T follicular helper cell (primary cell): ENCODE results near the gene WASHC4.
"Not testable (repeated sequence)": the region's sequence is repeated elsewhere in the genome, so short reads cannot be mapped to it uniquely, and the experiment has no call there.

Source experiments
- DNase-seq: peaks from one replicate; pipeline ENCODE4 v3.0.0-alpha.2; 2020; ENCODE audit warnings: low read depth

The WASHC4 gene

DNA sequence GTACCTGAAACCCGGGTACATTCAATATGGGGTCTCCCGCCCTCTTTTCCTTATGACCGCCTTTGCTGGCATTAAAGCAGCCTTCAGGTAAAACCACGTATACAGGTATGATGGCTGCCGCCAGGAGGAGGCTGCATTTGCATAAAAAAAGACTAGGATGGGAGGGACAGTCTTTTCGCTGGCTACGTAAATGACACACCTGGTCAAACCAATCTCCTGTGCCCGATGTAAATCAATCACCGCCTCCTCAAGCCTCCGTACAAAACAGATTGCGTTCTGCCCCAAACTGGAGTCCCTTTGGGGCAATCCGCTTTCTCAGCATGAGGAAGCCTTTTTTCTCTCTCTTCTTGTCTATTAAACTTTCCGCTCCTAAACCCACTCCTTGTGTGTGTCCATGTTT is 15.2 kb upstream of the WASHC4 start:
- no peak for DNase-seq

DNA sequence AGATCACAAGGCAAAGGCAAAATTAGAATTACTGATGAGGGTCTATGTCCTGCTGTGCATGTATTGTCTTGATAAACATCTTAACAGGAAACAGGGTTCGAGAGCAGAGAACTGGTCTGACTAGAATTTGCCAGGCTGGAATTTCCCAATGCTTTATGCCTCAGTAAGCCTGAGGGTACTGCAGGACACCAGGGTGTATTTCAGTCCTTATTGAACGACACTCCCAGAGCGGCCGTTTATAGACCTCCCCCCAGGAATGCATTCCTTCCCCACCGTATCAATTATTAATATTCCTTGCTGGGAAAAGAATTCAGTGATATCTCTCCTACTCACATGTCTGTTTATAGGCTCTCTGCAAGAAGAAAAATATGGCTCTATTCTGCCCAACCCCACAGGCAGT is 12.2 kb upstream of the WASHC4 start:
- DNase-seq = not testable (repeated sequence)

DNA sequence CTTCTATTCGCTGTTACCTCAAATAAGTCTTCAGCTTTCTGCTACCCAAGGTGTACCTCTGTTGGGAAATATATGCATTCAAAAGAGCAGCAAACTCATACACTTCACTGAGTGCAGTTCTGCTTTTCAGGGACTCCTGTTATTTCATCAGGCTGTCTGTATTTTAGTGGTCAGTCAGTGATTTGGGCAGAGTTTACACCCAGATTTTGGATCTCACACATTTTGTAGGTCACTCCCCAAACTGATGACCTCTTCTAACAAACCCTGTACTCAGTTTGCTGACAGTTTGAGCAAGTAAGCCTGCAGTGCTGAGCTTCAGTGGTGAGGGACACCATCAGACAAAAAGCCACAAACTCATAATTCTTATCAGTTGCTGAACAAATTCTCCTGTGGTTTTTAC is 8.2 kb upstream of the WASHC4 start:
- no peak for DNase-seq

DNA sequence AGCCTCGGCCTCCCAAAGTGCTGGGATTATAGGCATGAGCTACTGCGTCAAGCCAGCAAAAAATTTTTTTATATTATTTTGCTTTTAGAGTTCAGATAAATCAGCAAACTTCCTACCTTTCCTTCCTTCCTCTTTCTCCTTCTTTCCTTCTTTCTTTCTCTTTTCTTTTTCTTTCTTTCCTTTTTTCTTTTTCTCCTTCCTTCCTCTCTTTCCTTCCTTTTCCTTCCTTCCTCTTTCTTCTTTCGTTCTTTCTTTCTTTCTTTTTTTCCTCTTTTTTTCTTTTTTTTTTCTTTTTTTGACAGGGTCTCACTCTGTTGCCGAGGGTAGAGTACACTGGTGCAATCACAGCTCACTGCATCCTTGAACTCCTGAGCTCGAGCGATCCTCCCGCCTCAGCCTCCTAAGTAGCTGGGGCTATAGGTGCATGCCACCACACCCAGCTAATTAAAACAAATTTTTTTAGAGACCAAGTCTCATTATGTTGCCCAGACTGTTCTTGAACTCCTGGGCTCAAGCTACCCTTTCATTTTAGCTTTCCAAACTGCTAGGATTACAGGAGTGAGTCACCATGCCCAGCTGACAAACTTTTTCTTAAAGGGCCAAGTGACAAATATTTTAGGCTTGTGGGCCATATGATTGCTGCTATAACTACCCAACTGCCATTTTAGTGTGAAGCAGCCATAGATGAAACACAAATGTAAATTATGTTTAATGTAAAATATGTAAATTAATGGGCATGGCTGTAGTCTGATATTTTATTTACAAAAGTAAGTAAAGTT is 7.1 kb upstream of the WASHC4 start:
- no peak for DNase-seq

DNA sequence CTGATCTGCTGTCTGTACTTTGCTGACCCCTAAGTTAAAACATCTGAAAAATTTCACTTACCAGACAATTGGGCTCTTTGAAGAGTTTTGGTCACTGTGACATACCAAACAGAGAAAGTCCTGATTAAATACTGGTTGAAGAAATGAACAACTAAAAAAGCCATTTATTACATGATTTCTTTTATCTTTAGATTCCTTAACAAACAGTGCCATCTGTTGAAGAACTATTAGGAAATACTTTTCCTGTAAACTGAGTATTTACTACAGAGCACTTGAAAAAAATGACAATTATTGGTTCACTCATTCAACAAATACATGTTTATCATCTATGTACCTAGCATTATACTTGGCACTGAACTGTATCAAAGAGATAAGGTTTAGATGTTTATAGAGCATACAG is 6.5 kb upstream of the WASHC4 start:
- no peak for DNase-seq

DNA sequence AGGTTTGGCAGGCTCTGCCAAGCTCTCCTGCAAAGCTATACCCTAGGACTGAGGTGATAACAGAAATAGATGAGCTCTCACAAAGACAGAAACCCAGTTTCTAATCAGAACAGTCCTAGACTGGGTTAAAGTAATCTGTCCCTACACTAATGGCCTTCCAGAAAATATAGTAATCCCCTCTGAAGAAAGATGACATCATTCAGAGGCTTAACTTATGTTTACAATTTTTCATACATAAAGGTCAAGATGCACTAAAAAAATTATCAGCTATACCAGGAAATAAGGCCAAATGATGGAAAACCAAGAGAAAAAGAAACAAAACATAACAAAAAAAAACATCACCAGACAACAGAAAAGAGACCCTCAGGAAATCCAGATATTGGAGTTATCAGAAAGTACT is 4.9 kb upstream of the WASHC4 start:
- no peak for DNase-seq

DNA sequence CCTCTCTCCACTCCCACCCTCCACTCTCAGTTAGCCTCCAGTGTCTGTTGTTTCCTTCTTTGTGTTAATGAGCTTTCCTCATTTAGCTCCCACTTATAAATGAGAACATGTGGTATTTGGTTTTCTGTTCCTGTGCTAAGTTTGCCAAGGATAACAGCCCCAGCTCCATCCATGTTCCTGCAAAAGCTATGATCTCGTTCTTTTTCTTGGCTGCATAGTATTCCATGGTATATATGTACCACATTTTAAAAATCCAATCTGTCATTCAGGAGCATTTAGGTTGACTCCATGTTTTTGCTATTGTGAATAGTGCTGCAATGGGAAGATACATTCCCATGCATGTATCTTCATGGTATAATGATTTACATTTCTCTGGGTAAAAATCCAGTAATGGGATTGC is 2.8 kb upstream of the WASHC4 start:
- no peak for DNase-seq

DNA sequence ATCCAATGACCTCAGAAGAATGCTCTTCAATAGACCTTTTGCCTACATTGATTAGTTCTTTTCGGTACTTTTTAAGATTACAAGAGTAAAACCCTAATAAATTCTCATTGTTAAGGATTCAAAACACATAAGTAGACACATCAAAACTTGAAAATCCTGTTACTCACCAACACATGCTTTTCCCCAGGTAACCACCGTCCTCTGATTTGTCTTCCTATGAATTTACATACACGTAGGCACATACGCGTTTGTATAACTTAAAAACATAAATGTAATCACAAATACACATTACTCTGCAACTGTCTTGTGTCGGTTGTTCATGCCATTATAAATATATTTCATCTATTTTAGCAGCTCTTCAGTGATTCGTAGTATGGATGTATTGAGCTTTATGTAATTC is 910 bp upstream of the WASHC4 start:
- no peak for DNase-seq

DNA sequence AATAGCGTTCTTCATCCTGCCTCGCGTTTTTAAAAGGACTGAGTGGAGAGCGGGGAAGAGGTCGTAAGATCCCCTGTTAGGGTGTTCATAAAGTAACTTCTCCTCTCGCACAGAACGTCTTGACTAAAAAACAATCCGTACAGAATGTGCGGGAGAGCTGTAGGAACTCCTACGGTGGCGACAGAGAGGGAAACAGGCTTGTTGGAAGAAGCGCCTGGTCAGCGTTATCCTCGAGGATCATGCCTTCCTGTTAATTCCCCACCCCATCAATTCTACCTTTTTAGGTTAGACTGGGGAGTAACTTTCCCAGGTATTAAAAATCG is 399 bp upstream of the WASHC4 start:
- DNase-seq = no peak

DNA sequence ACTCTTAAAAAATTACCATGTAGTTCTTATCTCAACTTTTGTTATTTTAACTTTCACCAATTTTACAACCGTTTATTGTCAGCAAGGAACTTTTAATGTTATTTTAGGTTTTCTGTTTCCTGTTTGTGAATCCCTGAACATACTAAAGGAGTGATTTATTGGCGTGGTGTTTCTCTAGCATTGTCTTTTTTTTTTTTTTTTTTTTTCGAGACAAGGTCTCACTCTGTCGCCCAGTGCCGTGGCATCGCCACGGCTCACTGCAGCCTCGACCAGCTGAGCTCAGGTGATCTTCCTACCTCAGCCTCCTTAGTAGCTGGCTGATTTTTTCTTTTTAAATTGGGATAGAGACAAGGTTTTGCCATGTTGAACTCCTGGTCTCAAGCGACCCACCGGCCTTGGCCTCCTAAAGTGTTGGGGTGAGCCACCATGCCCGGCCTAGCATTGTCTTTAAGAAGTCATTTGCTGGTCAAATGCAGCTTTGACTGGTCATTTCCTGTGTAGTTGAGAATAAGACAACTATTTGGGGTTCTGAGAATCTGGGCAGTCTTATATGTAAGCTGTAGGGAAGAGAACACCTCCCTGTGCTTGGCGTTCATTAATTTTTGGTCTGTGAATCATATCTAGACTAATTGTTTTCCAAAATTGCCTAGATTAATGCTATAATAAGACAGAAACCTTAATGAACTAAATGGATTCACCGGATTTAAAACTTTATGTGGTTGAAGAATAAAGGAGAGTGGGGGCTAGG is 2.1 kb downstream of the WASHC4 start:
- no peak for DNase-seq

DNA sequence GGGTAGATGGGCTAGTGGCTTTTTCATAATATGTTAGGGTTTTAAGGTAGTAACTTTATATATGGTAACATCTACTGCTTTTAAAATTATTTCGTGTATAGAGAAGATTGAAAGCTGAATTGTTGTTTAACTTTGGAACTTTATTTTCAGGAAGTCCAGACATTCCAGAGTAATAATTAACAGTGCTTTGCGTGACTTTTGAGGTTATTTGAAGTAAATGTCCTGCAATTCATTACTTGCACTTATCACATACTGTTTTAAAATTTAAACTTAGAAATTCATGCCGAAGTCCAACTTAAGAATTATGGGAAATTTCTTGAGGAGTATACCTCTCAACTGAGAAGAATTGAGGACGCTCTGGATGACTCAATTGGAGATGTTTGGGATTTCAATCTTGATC is 3.3 kb downstream of the WASHC4 start:
- no peak for DNase-seq

DNA sequence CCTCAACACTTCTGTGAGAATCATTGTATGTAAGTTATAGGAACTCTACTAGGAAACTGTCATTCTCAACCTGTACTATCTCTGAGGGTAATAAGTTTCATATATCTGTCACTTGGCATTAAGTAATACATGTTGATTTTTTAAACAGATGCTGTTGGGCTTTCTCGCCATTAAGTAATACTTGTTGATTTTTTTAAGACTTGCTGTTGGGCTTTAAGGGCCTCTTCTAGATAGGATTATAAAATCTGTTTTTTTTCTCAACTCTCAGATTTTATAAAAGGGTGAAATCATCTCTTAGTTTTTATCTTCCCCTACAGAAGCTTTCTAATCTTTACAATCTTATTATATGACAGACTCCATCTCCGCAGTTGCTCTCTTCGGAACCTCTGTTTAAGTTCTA is 5.6 kb downstream of the WASHC4 start:
- DNase-seq = no peak

DNA sequence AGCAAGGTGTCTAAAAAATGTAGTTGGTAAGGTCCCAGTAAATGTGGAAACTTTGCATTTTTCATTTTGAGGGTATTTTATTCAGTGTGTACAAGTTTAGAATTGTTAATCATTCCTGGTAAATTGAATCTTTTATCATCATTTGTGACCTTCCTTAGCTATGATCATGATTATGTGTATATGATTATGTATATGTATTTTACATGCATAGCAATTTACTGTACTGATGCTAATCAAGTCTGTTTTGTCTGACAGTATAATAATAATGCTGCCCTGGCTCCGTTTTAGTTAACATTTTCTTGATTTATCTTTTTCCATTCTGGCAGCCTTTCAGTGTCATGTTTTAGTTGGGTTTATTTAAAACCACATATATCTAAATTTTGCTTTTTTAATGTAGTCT is 9.4 kb downstream of the WASHC4 start:
- DNase-seq = no peak

DNA sequence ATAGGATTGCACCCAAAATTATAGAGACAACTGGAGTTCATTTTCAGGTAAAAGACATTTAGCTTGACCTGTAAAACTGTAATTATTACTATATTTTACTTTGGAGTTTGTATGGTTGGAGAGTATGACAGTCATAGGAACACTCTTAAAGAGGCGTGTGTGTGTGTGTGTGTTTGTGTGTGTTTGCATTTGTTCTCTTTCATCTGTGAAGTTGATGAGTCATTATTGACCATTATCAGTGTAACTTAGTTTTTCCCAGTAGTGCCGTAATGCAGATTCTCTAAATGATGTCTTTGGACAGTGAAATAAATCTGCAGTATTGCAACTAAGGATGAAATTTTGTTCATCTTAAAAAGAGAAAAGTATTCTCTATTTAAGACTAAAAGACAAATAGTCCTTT is 13.0 kb downstream of the WASHC4 start:
- no peak for DNase-seq

DNA sequence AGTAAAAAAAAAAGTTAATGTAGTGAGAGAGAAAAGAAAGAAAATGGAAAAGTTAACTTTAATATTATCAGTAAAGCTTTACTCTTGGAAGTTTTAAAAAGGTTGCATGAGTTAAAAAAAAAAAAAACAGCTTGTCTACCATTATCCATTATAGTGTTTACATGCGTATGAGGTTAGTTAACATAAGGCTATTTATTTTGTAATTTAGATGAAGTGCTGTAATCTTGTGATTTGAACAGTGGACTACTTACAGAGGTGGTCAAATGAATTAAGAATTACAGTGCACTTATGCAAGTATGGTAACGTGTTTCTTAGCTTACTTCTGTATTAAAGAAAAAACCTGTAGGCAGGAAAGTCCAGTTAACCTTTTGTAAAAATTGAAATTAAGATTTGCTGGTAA is 30.7 kb downstream of the WASHC4 start:
- DNase-seq = no peak

DNA sequence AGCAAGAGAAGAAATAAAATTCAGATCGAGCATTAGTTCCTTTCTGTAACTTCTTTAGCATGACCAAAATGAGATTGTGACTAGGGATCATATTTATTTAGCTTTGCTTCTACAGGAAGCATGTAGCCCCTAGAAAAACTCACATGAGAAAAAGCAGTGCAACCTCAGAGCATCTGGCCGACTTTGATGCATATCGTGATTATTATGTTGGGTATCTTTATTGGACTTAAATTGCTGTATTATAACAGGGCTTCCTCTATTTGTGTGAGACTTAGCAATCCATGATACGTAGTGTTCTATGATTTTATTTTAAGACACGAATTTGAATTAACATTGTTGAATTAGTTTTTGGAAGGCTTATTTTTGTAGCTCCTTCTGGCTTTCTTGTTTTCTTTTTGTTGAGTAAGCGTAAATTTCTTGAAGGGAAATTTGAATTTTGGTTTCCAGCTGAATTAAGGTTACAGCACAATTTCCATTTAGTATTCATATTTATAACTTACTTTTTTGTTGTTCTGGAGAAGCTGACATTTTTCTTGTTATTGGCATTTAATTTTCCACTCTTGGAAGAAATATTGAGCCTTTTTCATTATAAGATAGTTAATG is 33.9 kb downstream of the WASHC4 start:
- no peak for DNase-seq

DNA sequence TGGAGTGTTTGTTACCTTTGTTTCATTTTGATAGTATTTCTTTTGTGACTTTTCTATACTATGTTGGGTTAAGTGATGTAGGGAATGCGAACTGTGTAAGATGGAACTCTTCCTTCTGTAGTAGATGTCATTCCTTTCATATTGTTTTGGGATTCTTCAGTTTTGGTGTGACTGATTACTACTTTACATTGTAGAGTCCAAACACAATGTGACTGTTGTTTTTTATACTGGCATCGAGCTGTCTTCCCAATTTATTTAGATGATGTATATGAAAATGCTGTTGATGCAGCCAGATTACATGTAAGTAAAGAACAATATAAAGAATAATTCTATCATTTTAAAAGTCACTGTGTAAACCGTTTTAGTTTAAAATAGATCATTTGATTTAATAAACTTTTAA is 34.7 kb downstream of the WASHC4 start:
- DNase-seq = no peak

DNA sequence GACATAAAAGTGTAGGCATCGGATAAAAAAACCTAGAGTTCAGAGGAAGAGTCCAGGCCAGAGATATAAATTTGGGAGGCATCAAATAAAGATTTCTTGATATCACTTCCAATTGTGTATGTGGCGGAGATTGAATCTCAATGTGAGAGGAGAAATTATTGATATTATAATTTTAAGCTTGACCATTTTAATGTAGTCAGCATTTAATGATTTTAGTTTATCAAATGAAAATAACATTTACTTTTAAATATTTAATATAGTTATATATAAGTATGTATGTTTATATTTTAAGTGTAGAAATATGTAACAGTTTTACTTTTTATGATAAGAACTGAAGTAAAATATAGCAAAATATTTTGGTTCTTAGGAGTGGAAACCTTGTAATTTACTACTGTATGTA is 48.7 kb downstream of the WASHC4 start:
- DNase-seq = no peak

DNA sequence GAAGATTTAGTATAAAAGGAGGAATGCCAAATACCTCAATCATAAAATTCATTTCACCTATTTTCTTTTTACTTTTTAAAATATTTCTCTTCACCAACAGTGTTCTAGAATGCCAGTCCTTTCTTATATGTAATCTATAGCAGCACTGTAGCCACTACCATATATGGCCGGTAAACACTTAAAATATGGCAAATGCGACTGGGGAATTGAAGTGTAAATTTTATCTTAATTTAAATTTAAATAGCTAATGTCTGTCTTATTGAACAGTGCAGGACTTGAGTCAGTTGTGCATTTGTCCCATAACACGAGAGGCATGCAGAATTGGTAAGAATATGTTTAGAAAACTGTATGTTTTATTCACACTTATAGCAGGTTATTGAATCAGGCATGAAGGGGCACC is 50.1 kb downstream of the WASHC4 start:
- DNase-seq = no peak

DNA sequence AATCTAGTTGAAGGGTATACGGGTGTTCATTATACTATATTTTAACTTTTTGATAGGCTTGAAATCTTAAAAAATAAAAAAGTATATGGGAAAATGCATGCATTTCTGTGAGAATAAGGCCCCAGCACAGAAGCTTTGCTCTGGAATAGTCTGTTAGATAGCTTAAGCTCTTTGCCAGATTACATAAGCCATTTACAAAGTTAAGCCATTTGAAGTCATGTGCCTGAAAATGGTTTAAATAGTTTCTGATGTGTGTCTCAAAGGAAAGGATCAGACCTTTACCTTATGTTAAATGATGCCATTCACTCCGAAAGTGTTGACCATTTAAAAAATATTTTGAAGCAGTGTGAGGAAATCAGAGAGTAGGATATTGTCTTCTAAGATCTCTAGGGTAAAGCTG is 51.3 kb downstream of the WASHC4 start:
- no peak for DNase-seq

DNA sequence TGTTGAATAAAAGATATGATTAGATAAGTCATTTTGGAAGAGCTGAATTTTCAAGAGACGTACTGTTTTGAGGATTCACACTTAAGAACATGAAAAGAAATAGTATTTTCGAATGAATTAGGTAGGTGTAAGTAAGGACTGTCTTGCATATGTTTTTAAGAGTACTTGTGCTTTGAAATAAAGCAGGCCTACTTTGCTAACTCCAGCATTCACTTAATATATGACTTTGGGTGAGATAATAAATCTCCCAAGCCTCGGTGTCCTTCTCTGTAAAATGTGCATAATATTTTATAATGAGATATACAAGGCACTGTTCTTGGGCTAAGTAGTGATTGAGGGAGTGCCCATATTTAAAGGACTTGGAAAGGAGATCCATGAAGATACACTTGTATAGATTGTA is 54.6 kb downstream of the WASHC4 start:
- no peak for DNase-seq

DNA sequence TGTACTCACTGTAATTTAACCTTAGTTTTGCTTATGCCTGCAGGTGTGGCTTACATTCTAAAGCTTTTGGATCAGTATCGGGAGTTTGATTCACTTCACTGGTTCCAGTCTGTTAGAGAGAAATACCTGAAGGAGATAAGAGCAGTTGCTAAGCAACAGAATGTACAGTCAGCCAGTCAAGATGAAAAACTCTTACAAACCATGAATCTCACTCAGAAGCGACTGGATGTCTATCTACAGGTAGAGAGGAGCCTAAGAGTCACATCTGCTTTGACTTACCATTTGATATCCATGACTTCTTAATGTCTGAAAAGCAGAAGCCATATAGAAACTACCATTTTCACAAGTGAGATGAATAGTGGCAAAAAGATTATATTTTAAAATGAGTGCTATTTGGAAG is 56.5 kb downstream of the WASHC4 start:
- DNase-seq = no peak

DNA sequence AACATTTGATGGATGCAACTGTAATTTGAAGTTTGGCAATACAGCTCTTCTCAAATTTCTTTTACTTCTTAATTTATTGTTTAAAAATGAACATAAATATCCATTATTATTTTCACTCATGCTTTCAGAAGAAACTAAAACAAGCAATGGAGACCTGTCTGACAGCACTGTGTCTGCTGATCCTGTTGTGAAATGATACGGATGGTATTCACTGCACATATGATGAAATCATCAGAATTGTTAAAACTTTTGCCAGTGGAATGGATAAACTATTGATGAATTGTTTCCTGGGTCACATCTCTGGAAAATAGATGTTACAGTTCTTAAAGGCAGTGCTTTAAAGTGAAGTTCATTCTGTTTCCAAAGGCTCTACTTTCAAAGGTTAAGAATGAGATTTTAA is 59.2 kb downstream of the WASHC4 start:
- DNase-seq = no peak

DNA sequence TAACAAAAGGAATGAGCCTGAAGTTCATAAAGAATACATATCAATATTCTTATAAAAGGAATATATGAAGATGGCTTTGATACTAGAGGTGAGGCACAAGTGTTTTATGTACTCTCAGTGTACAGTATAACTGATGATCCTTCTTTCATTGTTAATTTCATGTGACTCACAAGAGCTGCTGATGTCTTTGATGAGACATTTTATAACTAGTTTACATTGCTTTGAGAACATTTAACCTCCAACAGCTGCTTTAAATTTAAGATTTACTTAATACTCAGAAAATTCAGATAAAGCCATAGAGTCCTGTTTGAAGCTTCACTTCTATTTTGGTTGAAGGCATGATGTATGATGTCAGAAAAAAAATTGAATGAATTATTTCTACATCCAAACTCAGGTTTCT is 59.8 kb downstream of the WASHC4 start:
- no peak for DNase-seq
